Small intestine (tissue), 7 donors: ENCODE data around the gene NAV3. TPM values are rescaled to one million over a fixed set of nuclear protein-coding genes. Genes with fewer than 3 reads are reported as not detected.

Experiments
- DNase-seq, 2 donors: peaks; one replicate each; pipeline versions ENCODE4 v3.0.0 to v3.0.0-alpha.2; 2013
- FAIRE-seq: peaks from 2 replicates; lab custom pipeline; 2012; peaks lifted over from hg19 to GRCh38; lab: Jason Lieb, UNC
- H3K27ac ChIP-seq, 3 donors: one replicate each; pipeline ENCODE4 v1.5.1; 2013; ENCODE audit warnings: low read length in 2 of 3, mild to moderate bottlenecking in 2 of 3, control low read depth in 1 of 3, inconsistent platforms in 1 of 3, low read depth in 1 of 3, moderate library complexity in 1 of 3
- H3K27me3 ChIP-seq, 3 donors: one replicate each; pipeline ENCODE4 v1.6.1; 2013; ENCODE audit warnings: low read length in 3 of 3, inconsistent platforms in 1 of 3; ENCODE audit not compliant: control insufficient read depth in 3 of 3, insufficient read depth in 3 of 3
- H3K36me3 ChIP-seq, 3 donors: one replicate each; pipeline ENCODE4 v1.6.1; 2013; ENCODE audit warnings: low read length in 3 of 3, inconsistent platforms in 1 of 3, low read depth in 1 of 3, mild to moderate bottlenecking in 1 of 3, moderate library complexity in 1 of 3; ENCODE audit not compliant: control insufficient read depth in 3 of 3, insufficient read depth in 2 of 3
- H3K4me1 ChIP-seq, 3 donors: one replicate each; pipeline ENCODE4 v1.6.1; 2013; ENCODE audit warnings: low read length in 2 of 3, inconsistent platforms in 1 of 3, low read depth in 1 of 3, mild to moderate bottlenecking in 1 of 3, moderate library complexity in 1 of 3; ENCODE audit not compliant: control insufficient read depth in 3 of 3, insufficient read depth in 2 of 3
- H3K4me3 ChIP-seq, 3 donors: one replicate each; pipeline ENCODE4 v1.5.1; 2013; ENCODE audit warnings: low read length in 3 of 3, control low read depth in 1 of 3, inconsistent platforms in 1 of 3, low read depth in 1 of 3, mild to moderate bottlenecking in 1 of 3, moderate library complexity in 1 of 3
- H3K9me3 ChIP-seq, 2 donors: one replicate each; pipeline ENCODE4 v1.6.1; 2013; ENCODE audit warnings: low read depth in 1 of 2, low read length in 1 of 2; ENCODE audit not compliant: control insufficient read depth in 2 of 2, insufficient read depth in 1 of 2
- WGBS, 3 donors: extraction: QIAGEN DNeasy Blood & Tissue Kit; methylation state at CpG; one replicate each; pipeline ENCODE4 v1.1.7; 2013; 5-methylcytosine and 5-hydroxymethylcytosine counted together
- polyA plus RNA-seq, 4 donors: library from polyadenylated mRNA; stranded (reverse) in 3 of 4; unstranded in 1 of 4; fragments of 200-250 nt in 3 of 4; fragments of 120-200 nt in 1 of 4; gene quantifications; one replicate each; pipeline versions ENCODE4 v1.2.1 to v1.2.3, GENCODE V29; 2013
- donor health status: healthy with polysubstance abuse.
- donor health status: control.
- donor health status: control.
- donor health status: Bipolar disorder and iron deficiency.
- donor health status: healthy.

NAV3 gene
- polyA plus RNA-seq, 4 donors = 0.36 to 1.9 TPM; not detected in 2

- Histone ChIP-seq H3K9me3 (no peaks in the 10 kb centered on the region), H3K27me3 (no peaks in the 10 kb centered on the region), H3K4me1 (no peaks in the 10 kb centered on the region), H3K4me3 (no peak overlapping the region), H3K27ac (no peak overlapping the region), H3K36me3 (peaks cover 0 to 3% (median 0%) of the 10 kb centered on the region in 3 donors)
- WGBS, 3 donors = 41 to 79% (median 51%) methylated on average over 1 of the region's 1 CpG
- DNase-seq (no peak), FAIRE-seq (no peak)
These were observed 207.8 kb downstream of the NAV3 start for GRCh38 chr12:78038541-78038940.

- Histone ChIP-seq H3K27ac (no peak overlapping the region), H3K4me3 (no peak overlapping the region), H3K9me3 (no peaks in the 10 kb centered on the region), H3K36me3 (peaks cover 0 to 3% (median 0%) of the 10 kb centered on the region in 3 donors), H3K4me1 (no peaks in the 10 kb centered on the region), H3K27me3 (no peaks in the 10 kb centered on the region)
- WGBS, 3 donors = 69 to 79% (median 76%) methylated on average over 4 of the region's 4 CpGs
- no peak for DNase-seq
- no peak for FAIRE-seq
These were observed 208.3 kb downstream of the NAV3 start for GRCh38 chr12:78038986-78039385.

DNA sequence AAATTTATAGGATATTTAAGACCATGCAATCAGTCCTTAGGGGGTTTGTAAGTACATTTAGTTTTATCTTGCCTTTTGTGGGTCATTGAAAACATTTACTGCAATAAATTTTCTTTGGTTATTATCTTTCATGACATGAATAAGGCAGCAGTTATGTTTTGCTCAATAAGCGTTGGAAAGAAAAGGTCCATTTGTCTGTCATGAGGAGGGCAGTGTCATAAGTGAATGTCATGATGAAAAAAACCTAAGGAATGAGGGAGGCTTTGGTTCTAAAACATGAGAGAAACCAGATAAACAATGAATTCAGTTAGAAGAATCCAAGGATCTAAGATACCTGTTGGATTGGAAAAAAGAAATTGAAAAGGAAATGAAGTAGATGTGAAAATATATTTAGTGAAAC lies 209.4 kb downstream of the NAV3 start:
- Histone ChIP-seq H3K36me3 (peaks cover 0 to 3% (median 0%) of the 10 kb centered on the region in 3 donors), H3K27ac (no peak overlapping the region), H3K4me1 (no peaks in the 10 kb centered on the region), H3K9me3 (no peaks in the 10 kb centered on the region), H3K4me3 (no peak overlapping the region), H3K27me3 (no peaks in the 10 kb centered on the region)
- FAIRE-seq (no peak), DNase-seq (no peak)
- 81 to 84% (median 82%) methylated on average over 1 of the region's 1 CpG for WGBS, 3 donors

DNA sequence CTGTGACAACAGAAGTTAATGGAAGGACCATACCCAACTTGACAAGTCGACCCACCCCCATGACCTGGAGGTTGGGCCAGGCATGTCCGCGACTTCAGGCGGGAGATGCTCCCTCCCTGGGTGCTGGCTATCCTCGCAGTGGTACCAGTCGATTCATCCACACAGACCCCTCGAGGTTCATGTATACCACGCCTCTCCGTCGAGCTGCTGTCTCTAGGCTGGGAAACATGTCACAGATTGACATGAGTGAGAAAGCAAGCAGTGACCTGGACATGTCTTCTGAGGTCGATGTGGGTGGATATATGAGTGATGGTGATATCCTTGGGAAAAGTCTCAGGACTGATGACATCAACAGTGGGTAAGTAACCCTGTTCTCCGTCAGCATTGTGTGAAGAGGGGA lies 220.1 kb downstream of the NAV3 start:
- Histone ChIP-seq H3K36me3 (no peaks in the 10 kb centered on the region), H3K4me1 (no peaks in the 10 kb centered on the region), H3K9me3 (peaks cover 0 to 6% of the 10 kb centered on the region in 2 donors), H3K27ac (no peak overlapping the region), H3K27me3 (no peaks in the 10 kb centered on the region), H3K4me3 (no peak overlapping the region)
- FAIRE-seq (no peak), DNase-seq (no peak)
- WGBS, 3 donors = 85 to 88% (median 85%) methylated on average over 12 of the region's 12 CpGs

GRCh38 chr12:78055545-78055944 lies 224.9 kb downstream of the NAV3 start:
- no peak overlapping the region for H3K27ac ChIP-seq
- H3K36me3 ChIP-seq = no peaks in the 10 kb centered on the region
- no peaks in the 10 kb centered on the region for H3K9me3 ChIP-seq
- H3K27me3 ChIP-seq = no peaks in the 10 kb centered on the region
- DNase-seq (no peak), FAIRE-seq (no peak)
- H3K4me1 ChIP-seq = no peaks in the 10 kb centered on the region
- H3K4me3 ChIP-seq = no peak overlapping the region

- DNase-seq (no peak), FAIRE-seq (no peak)
- no peaks in the 10 kb centered on the region for H3K4me1 ChIP-seq
- H3K27me3 ChIP-seq = no peaks in the 10 kb centered on the region
- H3K36me3 ChIP-seq = no peaks in the 10 kb centered on the region
- H3K9me3 ChIP-seq = no peaks in the 10 kb centered on the region
- no peak overlapping the region for H3K27ac ChIP-seq
- H3K4me3 ChIP-seq = no peak overlapping the region
- WGBS, 3 donors = 67 to 79% (median 68%) methylated on average over 1 of the region's 1 CpG
These were observed 226.4 kb downstream of the NAV3 start for GRCh38 chr12:78057075-78057474.

DNA sequence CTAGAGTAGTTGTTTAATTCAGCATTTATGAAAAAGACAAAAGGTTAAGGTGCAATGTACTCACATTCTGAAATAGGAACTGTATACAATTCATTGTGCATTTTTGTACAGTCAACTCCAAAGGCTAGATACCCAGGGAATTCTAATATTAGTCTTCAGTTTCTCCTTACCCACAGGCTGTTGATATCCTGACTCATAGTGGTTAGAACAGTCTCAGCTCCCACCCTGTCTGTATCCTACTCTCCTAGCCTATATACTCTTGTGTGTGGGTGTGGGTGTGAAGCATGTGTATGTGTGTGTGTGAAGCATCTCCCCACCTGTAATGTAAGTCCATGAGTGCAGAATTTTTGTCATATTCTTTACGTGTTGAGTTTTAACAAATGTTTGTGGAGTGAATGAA lies 229.5 kb downstream of the NAV3 start:
- FAIRE-seq (no peak), DNase-seq (no peak)
- Histone ChIP-seq H3K4me1 (no peaks in the 10 kb centered on the region), H3K27me3 (no peaks in the 10 kb centered on the region), H3K27ac (no peak overlapping the region), H3K9me3 (no peaks in the 10 kb centered on the region), H3K36me3 (no peaks in the 10 kb centered on the region), H3K4me3 (no peak overlapping the region)
- WGBS, 3 donors = 86 to 94% (median 88%) methylated on average over 1 of the region's 1 CpG

GRCh38 chr12:78062786-78063185 lies 232.1 kb downstream of the NAV3 start:
- no peak overlapping the region for H3K4me3 ChIP-seq
- no peaks in the 10 kb centered on the region for H3K9me3 ChIP-seq
- no peaks in the 10 kb centered on the region for H3K36me3 ChIP-seq
- no peaks in the 10 kb centered on the region for H3K4me1 ChIP-seq
- H3K27ac ChIP-seq = no peak overlapping the region
- peak; percentile 2 to 5 for DNase-seq
- no peak for FAIRE-seq
- H3K27me3 ChIP-seq = no peaks in the 10 kb centered on the region

DNA sequence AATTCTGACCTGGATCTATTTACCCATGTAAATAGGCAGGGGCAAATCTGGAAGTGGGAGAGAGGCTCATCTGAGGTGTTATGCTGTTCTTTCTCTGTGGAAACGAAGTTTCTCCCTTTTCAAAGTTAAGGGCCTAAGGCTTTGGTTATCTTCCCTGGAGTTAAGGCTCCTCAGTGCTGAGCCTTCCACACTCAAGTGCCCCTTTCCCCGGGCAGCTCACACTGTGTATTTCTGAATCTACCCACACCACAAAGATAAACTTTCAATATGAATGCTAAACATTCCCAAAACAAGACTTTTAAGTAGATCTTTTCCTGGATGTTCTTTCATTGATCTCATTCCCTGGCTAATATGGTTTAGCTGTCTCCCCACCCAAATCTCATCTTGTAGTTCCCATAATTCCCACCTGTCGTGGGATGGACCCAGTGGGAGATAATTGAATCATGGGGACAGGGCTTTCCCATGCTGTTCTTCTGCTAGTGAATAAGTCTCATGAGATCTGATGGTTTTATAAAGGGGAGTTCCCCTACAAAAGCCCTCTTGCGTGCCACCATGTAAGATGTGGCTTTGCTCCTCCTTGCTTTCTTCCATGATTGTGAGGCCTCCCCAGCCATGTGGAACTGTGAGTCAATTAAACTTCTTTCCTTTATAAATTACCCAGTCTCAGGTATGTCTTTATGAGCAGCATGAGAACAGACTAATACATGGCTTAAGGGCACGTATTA lies 251.1 kb downstream of the NAV3 start:
- no peaks in the 10 kb centered on the region for H3K27me3 ChIP-seq
- no peak overlapping the region for H3K27ac ChIP-seq
- no peaks in the 10 kb centered on the region for H3K9me3 ChIP-seq
- 68 to 83% (median 78%) methylated on average over 5 of the region's 5 CpGs for WGBS, 3 donors
- DNase-seq (no peak), FAIRE-seq (no peak)
- no peaks in the 10 kb centered on the region for H3K36me3 ChIP-seq
- no peaks in the 10 kb centered on the region for H3K4me1 ChIP-seq
- no peak overlapping the region for H3K4me3 ChIP-seq
